Astrocyte (in vitro differentiated cells and primary cell): ENCODE results near the gene COL9A2. TPM values are rescaled to one million over a fixed set of nuclear protein-coding genes. Genes with fewer than 3 reads are reported as not detected.

Source experiments
- DNase-seq: peaks from one replicate; pipeline ENCODE4 v3.0.0-alpha.2; 2010; ENCODE audit warnings: low read depth
- FAIRE-seq: peaks from 2 replicates; lab custom pipeline; 2011; peaks lifted over from hg19 to GRCh38; lab: Jason Lieb, UNC
- H2AFZ ChIP-seq: 2 replicates; pipeline ENCODE4 v1.6.0; 2012; ENCODE audit warnings: low read depth, low read length, inconsistent platforms
- H3K27ac ChIP-seq: 2 replicates; pipeline ENCODE4 v1.5.1; 2011; ENCODE audit warnings: low read depth, low read length, inconsistent platforms
- H3K27me3 ChIP-seq: 2 replicates; pipeline ENCODE4 v1.6.0; 2011; ENCODE audit warnings: low read length, inconsistent platforms; ENCODE audit not compliant: insufficient read depth
- H3K36me3 ChIP-seq: 2 replicates; pipeline ENCODE4 v1.5.1; 2011; ENCODE audit warnings: low read length, inconsistent platforms; ENCODE audit not compliant: insufficient read depth
- H3K4me1 ChIP-seq: 2 replicates; pipeline ENCODE4 v1.5.1; 2011; ENCODE audit warnings: low read length, inconsistent platforms; ENCODE audit not compliant: insufficient read depth
- H3K4me2 ChIP-seq: 2 replicates; pipeline ENCODE4 v1.6.0; 2012; ENCODE audit warnings: low read length, inconsistent platforms
- H3K4me3 ChIP-seq: 2 replicates; pipeline ENCODE4 v1.5.1; 2011; ENCODE audit warnings: low read depth, mild to moderate bottlenecking, low read length, inconsistent platforms; ENCODE audit not compliant: insufficient read depth
- H3K79me2 ChIP-seq: 2 replicates; pipeline ENCODE4 v1.6.0; 2012; ENCODE audit warnings: mild to moderate bottlenecking, low read length, inconsistent platforms; ENCODE audit not compliant: insufficient read depth
- H3K9ac ChIP-seq: 2 replicates; pipeline ENCODE4 v1.6.0; 2012; ENCODE audit warnings: mild to moderate bottlenecking, low read length, inconsistent platforms
- H3K9me3 ChIP-seq: 2 replicates; pipeline ENCODE4 v1.5.1; 2012; ENCODE audit warnings: low read depth, mild to moderate bottlenecking, low read length, inconsistent platforms; ENCODE audit not compliant: insufficient read depth
- H4K20me1 ChIP-seq: 2 replicates; pipeline ENCODE4 v1.6.0; 2012; ENCODE audit warnings: low read length, inconsistent platforms; ENCODE audit not compliant: insufficient read depth
- H3K27ac Mint-ChIP-seq: one replicate; pipeline ENCODE4 v1.8.0; 2021; ENCODE audit warnings: mild to moderate bottlenecking, mixed read lengths; ENCODE audit not compliant: unreplicated experiment
- H3K27me3 Mint-ChIP-seq: one replicate; pipeline ENCODE4 v1.8.0; 2021; ENCODE audit warnings: low read depth, mixed read lengths; ENCODE audit not compliant: unreplicated experiment
- H3K36me3 Mint-ChIP-seq: one replicate; pipeline ENCODE4 v1.8.0; 2021; ENCODE audit warnings: low read depth, mixed read lengths; ENCODE audit not compliant: unreplicated experiment
- H3K4me1 Mint-ChIP-seq: one replicate; pipeline ENCODE4 v1.8.0; 2021; ENCODE audit warnings: low read depth, mixed read lengths; ENCODE audit not compliant: unreplicated experiment
- H3K4me3 Mint-ChIP-seq: one replicate; pipeline ENCODE4 v1.8.0; 2021; ENCODE audit warnings: mild to moderate bottlenecking, moderate library complexity, mixed read lengths; ENCODE audit not compliant: unreplicated experiment
- H3K9me3 Mint-ChIP-seq: one replicate; pipeline ENCODE4 v1.8.0; 2021; ENCODE audit warnings: mild to moderate bottlenecking, mixed read lengths; ENCODE audit not compliant: unreplicated experiment
- EZH2 ChIP-seq: IDR thresholded peaks from 2 replicates; pipeline ENCODE4 v1.6.1; 2012; ENCODE audit warnings: mild to moderate bottlenecking, low read length, inconsistent platforms; ENCODE audit not compliant: insufficient read depth
- total RNA-seq: library from RNA; stranded (reverse); gene quantifications from 2 replicates; pipeline ENCODE4 v1.2.1, GENCODE V29; 2021
- TF ChIP-seq, protein P1 (sequence below): IDR thresholded peaks from 2 replicates; pipeline ENCODE4 v1.5.1; 2011; ENCODE audit warnings: low read depth, mild to moderate bottlenecking, inconsistent platforms, low read length, moderate library complexity; ENCODE audit not compliant: insufficient read depth

Gene COL9A2
- total RNA-seq, 1 donor from 2014 or later = 2.1 TPM

GRCh38 chr1:40315239-40315794 is 1.8 kb downstream of the COL9A2 start:
- Histone ChIP-seq H3K27ac (peak overlapping the region; percentile 8), H3K27me3 (peaks cover 25% of the 10 kb centered on the region), H3K4me2 (peak overlapping the region; percentile 74), H2AFZ (peak overlapping the region; percentile 85), H3K9ac (peak overlapping the region; percentile 43), H4K20me1 (no peaks in the 10 kb centered on the region), H3K4me3 (peak overlapping the region; percentile 49), H3K9me3 (no peaks in the 10 kb centered on the region), H3K4me1 (peaks cover 22% of the 10 kb centered on the region), H3K79me2 (no peaks in the 10 kb centered on the region), H3K36me3 (no peaks in the 10 kb centered on the region)
- Mint-ChIP-seq H3K9me3 (no peaks in the 10 kb centered on the region), H3K4me1 (peaks cover 17% of the 10 kb centered on the region), H3K27ac (peak overlapping the region; percentile 34), H3K36me3 (peaks cover 6% of the 10 kb centered on the region), H3K4me3 (peak overlapping the region; percentile 45), H3K27me3 (peaks cover 36% of the 10 kb centered on the region)
- FAIRE-seq (no peak), DNase-seq (peak; percentile 71)
- TF ChIP-seq EZH2 = no peak
- TF ChIP-seq, protein P1, sequence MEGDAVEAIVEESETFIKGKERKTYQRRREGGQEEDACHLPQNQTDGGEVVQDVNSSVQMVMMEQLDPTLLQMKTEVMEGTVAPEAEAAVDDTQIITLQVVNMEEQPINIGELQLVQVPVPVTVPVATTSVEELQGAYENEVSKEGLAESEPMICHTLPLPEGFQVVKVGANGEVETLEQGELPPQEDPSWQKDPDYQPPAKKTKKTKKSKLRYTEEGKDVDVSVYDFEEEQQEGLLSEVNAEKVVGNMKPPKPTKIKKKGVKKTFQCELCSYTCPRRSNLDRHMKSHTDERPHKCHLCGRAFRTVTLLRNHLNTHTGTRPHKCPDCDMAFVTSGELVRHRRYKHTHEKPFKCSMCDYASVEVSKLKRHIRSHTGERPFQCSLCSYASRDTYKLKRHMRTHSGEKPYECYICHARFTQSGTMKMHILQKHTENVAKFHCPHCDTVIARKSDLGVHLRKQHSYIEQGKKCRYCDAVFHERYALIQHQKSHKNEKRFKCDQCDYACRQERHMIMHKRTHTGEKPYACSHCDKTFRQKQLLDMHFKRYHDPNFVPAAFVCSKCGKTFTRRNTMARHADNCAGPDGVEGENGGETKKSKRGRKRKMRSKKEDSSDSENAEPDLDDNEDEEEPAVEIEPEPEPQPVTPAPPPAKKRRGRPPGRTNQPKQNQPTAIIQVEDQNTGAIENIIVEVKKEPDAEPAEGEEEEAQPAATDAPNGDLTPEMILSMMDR = peak; percentile 67

- H3K9me3 ChIP-seq = no peaks in the 10 kb centered on the region
- TF ChIP-seq EZH2 = no peak
- TF ChIP-seq, protein P1 = no peak
- peak overlapping the region; percentile 4 for H3K4me3 ChIP-seq
- H3K27ac ChIP-seq = peak overlapping the region; percentile 8
- DNase-seq = peak; percentile 15
- Mint-ChIP-seq H3K4me1 (peaks cover 17% of the 10 kb centered on the region), H3K9me3 (no peaks in the 10 kb centered on the region), H3K27me3 (peaks cover 36% of the 10 kb centered on the region), H3K4me3 (peak overlapping the region; percentile 79), H3K27ac (peak overlapping the region; percentile 66), H3K36me3 (peaks cover 6% of the 10 kb centered on the region)
- no peaks in the 10 kb centered on the region for H3K36me3 ChIP-seq
- peak overlapping the region; percentile 74 for H3K4me2 ChIP-seq
- peak overlapping the region; percentile 40 for H3K9ac ChIP-seq
- peaks cover 22% of the 10 kb centered on the region for H3K4me1 ChIP-seq
- H3K27me3 ChIP-seq = peaks cover 25% of the 10 kb centered on the region
- no peaks in the 10 kb centered on the region for H4K20me1 ChIP-seq
- no peaks in the 10 kb centered on the region for H3K79me2 ChIP-seq
- FAIRE-seq = no peak
- peak overlapping the region; percentile 85 for H2AFZ ChIP-seq
Measured at GRCh38 chr1:40314721-40315238, 2.3 kb downstream of the COL9A2 start.
